ENCODE data around the gene HIVEP2.

DNA sequence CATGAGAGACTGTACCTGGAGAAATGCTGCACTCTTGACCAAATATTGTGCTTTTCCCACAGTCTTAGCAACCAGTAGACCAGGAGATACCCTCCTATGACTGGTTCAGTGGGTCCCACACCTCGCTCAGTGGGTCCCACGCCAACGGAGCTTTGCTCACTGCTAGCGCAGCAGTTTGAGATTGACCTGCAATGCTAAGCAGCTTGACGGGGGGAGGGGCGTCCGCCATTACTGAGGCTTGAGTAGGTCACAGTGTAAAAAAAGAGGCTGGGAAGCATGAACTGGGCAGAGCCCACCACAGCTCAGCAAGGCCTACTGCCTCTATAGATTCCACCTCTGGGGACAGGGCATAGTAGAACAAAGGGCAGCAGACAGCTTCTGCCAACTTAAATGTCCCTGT lies 49.0 kb upstream of the HIVEP2 start:
- TF ChIP-seq YY1 (IDR thresholded peaks at IDR 0.05; ENCODE audit: insufficient read depth, insufficient read length) (no peak), ZNF274 (IDR thresholded peaks at IDR 0.05; ENCODE audit: low read depth, low read length) (no peak)
